NCI-H2171 (cell line): ENCODE results near the gene C12orf76.
"Not testable (repeated sequence)": the region's sequence is repeated elsewhere in the genome, so short reads cannot be mapped to it uniquely, and the experiment has no call there.

ENCODE experiments used
- DNase-seq: peaks from one replicate; lab custom pipeline; 2025; lab: John Stamatoyannopoulos, UW

The C12orf76 gene

DNA sequence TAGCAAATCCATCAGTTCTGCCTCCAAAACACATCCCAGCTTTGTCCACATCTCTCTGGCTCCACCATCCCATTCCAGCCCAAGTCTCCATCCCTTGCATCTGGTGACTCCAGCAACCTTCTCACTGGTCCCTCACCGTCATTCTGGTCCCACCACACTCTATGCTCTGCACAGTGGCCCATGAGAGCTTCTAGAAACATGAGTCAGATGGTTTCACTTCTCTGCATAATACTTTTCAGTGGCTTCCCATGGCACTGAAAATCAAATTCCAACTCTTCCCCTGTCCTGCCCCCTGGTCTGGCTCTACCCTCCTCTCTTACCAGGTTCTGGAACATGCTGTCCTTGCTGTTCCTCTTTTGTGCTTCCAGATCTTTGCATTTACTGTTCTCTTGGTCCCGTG lies 17.2 kb upstream of the C12orf76 start:
- DNase-seq = no peak

GRCh38 chr12:110062241-110062640 lies 13.9 kb upstream of the C12orf76 start:
- no peak for DNase-seq

DNA sequence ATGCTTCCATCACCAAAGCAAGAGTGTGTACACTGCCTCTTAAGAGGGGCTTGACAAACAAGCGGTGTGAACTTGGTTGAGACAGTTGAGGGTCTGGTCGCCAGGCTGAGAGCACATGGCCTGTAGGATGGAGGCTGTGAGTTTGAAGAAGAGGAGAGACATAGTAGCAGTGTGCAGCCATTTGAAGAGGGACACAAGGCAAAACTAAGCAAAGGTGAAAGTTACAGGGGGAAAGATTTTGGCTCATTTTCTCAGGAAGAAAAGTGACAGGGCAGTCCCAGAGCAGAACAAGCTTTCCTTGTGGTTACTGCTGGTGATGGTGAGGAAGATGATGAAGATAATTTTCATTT lies 11.3 kb upstream of the C12orf76 start:
- DNase-seq = no peak

- DNase-seq = peak; percentile 58
Observed at GRCh38 chr12:110058875-110059615, 10.7 kb upstream of the C12orf76 start.

- DNase-seq = not testable (repeated sequence)
Observed at GRCh38 chr12:110056643-110057042, 8.3 kb upstream of the C12orf76 start.

DNA sequence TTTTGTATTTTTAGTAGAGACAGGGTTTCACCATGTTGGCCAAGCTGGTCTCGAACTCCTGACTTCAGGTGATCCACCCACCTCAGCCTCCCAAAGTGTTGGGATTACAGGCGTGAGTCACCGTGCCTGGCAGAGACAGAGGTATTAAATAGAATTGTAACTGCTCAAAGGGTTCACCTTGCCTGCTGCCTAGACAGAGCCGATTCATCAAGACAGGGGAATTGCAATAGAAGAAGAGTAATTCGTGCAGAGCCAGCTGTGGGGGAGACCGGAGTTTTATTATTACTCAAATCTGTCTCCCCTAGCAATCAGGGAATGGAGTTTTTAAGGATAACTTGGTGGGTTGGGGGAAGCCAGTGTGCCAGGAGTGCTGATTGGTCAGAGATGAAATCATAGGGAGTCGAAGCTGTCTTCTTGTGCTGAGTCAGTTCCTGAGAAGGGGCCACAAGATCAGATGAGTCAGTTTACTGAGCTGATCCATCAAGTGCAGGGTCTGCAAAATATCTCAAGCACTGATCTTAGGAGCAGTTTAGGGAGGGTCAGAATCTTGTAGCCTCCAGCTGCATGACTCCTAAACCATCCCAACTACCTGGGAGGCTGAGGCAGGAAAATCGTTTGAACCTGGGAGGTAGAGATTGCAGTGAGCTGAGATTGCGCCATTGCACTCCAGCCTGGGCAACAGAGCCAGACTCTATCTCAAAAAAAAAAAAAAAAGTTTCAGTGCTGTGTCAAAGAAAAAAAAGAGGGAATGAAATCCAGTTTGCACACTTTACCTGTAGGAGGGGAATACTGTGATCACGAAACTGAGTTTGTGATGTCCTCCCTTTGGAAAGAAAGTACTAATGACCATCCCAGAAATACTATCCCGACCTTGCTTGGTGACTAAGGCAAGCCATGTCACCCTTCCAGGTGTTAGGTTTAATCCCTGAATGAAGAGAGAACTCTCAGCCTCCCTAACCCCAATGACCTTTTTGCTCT lies 7.3 kb upstream of the C12orf76 start:
- not testable (repeated sequence) for DNase-seq

DNA sequence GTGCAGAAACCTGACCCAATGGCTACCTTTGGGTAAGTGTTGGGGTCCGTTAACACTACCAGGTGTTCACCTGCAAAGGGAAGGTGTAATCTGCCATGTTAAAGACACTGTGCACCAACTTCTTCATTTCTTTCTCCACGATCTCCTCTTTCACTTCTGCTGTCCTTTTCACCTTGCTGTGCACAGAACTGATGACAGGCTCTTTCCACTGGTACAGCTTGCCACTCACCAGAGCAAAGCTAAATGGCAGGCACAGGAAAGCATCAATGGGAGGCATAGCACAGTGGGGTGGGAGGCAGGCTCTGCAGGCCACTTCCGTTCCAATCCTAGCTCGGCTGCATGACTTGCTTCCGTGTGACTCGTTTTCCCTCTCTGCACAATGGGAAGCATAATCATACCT lies 2.6 kb upstream of the C12orf76 start:
- no peak for DNase-seq

DNA sequence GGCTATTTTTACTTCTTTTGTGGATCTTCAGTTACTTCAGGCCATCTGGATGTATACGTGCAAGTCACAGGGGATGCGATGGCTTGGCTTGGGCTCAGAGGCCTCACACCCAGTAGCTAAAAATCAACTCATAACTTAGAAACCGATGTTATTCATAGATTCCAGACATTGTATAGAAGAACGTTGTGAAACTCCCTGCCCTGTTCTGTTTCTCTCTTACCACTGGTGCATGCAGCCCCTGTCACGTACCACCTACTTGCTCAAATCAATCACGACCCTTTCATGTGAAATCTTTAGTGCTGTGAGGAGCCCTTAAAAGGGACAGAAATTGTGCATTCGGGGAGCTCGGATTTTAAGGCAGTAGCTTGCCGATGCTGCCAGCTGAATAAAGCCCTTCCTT lies 1.3 kb upstream of the C12orf76 start:
- not testable (repeated sequence) for DNase-seq

GRCh38 chr12:110049034-110049433 lies 712 bp upstream of the C12orf76 start:
- not testable (repeated sequence) for DNase-seq

GRCh38 chr12:110047297-110047940 lies 903 bp downstream of the C12orf76 start:
- no peak for DNase-seq

DNA sequence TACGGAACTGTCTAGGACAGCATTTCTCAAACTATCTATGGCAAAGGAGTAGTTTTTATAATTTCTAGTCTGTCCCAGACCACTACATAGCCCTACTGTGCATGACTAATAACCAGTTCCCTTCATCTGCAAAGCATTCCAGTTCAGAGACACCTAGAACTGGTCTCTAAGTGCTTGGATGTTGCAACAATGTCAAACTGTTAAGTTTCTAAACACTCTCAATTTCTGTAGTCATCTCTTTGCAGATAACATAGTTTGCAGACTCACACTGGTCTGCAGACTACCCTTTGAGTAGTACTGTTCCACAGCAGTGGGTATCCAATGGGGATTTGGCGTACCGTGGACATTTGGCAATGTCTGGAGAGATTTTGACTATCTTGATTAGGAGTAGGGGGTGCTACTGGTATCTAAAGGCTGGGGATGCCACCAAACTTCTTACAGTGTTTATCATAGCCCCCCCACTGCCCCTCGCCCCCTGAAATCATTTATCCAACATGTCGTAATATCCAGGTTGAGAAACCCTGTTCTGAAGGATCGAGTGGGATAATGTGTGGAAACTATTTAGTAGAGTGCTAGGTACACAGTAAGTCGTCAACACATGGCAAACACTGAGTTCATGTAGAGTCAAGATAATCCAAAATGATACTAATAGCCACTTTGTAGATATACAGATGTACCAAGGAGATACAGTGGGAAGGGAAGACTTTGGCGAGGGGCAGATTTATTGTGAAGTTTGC lies 1.7 kb downstream of the C12orf76 start:
- DNase-seq = no peak

GRCh38 chr12:110042264-110042663 lies 6.1 kb downstream of the C12orf76 start:
- DNase-seq = no peak

DNA sequence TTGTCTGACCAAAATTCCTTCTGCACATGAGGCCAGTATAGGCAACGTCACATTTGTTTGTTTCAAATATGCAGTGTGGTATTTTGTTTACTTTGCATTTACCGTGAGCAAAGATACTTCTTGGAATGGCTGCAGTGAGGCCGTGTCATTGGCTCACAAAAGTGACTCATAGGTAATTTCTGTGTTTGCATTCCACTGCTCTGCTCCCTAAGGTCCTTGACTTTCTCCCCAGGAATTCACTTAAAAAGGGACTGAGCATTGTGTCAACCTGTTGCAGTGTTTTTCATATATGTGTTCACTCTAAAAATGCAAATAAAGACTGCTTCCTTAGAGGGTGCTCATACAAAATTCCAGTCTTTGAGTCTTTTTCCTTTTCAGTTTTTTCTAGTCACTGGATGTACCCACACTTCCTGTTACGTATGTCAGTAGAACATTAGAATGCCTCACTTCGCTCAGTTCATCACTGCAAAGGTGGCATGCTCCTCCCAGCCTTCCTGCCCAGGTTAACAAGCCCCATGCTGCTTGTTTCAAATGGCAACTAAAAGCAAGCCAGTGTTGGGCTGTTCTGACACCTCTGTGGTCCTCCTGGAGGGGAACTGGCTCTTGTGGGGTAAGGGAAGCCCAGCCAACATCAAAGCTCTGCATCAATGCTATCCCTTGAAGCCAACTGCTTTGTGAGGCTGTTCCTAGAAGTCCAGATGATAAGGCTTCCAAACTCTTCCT lies 9.1 kb downstream of the C12orf76 start:
- no peak for DNase-seq

DNA sequence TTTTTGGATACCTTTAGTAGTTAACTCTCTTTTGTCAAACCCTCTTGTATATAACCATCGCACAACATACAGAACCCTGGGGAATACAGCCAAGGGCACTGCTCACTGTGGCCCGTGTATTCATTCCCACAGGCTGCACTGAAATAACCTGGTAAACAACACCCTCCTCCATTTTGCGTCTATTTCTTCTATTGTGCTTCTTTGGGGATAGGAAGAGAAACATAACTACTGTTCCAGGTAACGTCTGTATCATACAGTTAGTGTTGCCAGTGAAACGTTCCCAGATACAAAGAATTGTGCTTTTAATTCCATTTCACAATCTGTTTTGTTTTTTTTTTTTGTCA lies 9.6 kb downstream of the C12orf76 start:
- DNase-seq = no peak

- no peak for DNase-seq
Observed at GRCh38 chr12:110037315-110037714, 11.0 kb downstream of the C12orf76 start.

DNA sequence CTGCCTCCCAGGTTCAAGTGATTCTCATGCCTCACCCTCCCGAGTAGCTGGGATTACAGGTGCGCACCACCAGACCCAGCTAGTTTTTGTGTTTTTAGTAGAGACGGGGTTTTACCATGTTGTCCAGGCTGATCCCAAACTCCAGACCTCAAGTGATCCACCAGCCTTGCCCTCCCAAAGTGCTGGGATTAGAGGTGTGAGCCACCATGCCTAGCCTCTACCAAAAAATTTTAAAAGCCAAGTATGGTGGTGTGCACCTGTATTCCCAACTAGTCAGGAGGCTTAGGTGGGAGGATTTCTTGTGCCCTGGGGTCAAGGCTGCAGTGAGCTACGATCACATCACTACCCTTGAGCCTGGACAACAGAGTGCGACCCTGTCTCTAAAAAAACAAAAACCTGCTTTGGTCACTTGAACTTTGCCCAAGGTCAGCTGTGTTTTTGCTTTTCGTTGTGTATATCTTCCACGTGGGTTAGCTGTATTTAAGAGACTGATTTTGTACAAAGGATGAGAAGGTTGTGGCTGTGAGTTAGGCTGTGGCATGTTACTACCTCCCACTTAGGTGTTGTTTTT lies 12.7 kb downstream of the C12orf76 start:
- DNase-seq = no peak

- no peak for DNase-seq
Observed at GRCh38 chr12:110033888-110034287, 14.4 kb downstream of the C12orf76 start.

- no peak for DNase-seq
Observed at GRCh38 chr12:110029290-110029815, 19.0 kb downstream of the C12orf76 start.

GRCh38 chr12:110028323-110028722 lies 20.0 kb downstream of the C12orf76 start:
- no peak for DNase-seq

DNA sequence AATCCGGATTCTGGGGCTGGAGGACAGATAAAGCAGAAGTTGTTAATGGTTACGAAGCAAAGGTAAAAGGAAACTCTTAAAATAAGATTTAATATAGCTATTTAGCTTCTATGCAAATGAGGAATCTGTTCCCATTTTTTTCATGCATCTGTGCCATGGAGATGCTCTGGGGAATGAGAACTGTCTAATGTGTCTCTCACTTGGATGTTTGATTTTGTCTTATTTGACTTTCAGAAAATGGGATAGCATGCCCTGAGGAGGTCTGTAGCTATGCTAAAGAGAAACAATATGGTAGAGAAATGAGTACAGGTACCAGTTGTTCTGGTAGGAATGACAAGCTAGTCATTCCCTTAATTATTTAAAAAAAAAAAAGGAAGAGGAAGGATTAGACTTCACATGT lies 24.3 kb downstream of the C12orf76 start:
- DNase-seq = no peak
